Amniotic stem cell (primary cell): ENCODE results near the gene CELF6.

Experiments
- DNase-seq: peaks from one replicate; lab custom pipeline; 2025; lab: John Stamatoyannopoulos, UW

Gene CELF6

DNA sequence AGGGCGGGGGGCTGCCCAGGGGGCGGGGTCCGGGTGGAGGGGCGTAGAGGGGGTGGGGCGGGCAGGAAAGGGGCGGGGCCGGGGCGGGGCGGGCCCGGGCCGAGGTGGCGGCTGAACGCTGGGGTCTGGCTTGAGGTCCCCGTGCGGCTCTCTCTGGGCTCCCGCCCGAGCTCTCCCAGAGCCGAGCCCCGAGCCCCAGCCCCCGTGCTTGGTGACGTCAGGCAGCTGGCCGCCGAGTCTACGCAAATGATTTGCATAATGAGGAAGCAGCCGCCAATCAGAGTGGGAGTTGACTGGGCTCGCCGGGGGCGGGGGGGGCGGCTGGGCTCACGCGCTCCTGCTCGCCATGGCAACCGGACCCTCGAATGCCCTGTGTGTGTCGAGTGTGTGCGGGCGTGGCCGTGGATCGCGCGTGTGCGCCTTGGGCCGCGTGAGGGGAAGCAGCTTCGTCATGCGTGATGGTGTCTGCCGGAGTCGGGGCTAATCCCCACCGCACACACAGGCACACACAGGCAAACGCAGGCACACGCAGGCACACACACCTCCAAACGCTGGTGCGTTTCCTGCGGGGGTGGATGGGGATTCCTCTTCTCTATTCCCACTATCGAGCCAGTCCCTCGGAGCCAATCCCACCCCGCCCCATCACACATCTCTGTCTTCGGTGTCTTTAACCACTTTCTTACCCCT lies at the start of gene CELF6:
Gene CELF6 (minus strand): TSS at position 173 of the 687 bp plus-strand sequence. CDS start 283 bp downstream, outside the sequence.
- DNase-seq = peak; percentile 20

DNA sequence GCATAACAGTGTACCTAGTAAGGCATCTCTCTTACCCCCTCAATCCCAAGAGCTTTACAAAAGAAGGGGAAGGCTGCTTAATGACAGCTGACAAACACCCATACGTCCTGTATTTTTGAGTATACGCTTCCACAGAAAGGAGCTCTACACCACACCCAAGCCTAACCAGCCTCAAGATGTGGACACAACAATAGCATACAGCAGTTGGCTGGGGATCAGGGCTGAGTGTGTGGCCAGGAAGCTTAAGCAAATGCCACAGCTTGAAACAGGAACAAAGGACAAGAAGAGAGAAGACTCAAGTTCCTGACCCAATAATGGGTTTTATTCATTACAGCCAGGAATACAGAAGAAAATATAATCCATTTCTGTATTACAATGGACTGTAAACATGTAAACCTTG lies 48.9 kb upstream of the CELF6 start:
- no peak for DNase-seq

DNA sequence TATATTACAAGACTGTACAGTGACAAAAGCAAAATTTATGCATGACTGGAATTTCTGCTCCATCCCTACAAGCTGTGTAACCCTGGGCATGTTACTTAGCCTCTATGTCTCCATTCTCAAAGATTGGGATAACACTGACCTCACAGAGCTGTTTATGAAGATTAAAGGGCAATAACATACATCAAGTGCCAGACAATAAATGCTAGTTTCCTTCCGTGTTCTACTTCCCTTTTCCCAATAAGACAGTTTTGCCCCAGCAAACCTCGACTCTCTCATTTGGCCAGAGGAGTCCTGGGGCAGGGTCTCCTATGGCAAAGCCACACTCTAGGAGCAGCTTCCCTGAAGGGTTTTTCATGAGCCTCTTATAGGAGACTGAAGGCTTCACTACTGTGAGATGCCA lies 48.4 kb upstream of the CELF6 start:
- no peak for DNase-seq

- DNase-seq = no peak
Measured at GRCh38 chr15:72365844-72366243, 45.9 kb upstream of the CELF6 start.

- no peak for DNase-seq
Measured at GRCh38 chr15:72361176-72361575, 41.2 kb upstream of the CELF6 start.

GRCh38 chr15:72358650-72359171 lies 38.8 kb upstream of the CELF6 start:
- DNase-seq = peak; percentile 45

DNA sequence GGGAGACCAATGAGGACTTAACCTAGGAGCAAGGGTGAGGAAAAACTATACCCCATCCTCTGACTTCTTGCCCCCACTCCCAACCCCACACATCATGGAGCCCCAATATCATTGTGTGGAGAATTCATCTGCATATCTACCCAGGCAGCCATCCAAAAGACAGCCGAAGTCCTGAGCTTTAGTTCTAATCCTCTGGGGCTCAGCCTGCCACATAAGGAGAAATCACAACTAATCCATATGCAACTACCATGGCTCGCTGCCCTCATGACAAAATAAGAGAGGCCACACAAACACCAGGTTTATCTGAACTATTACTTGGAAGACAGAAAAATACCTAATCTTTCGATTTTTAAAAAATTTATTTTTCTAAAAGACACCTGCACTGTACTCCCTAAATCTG lies 38.2 kb upstream of the CELF6 start:
- no peak for DNase-seq

GRCh38 chr15:72354496-72354895 lies 34.5 kb upstream of the CELF6 start:
- no peak for DNase-seq

GRCh38 chr15:72353266-72353665 lies 33.3 kb upstream of the CELF6 start:
- no peak for DNase-seq

DNA sequence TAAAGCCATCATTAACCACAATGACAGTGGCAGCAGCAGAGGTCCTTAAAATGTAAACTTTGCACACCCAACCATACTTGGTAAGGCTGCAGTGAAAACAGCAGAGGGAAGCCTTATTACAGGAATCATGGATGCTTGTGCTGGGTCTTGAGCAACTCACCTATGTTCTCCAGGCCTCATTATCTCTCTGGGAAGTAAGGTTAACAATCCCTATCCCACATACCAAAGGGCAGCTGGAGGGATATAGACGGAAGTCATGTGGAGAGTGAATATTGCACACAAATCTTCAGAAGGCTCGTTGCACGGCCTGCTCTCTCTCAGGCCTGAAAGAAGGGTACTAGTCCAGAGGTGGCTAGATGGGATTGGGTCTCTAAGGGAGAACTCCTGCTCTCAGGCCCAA lies 25.8 kb upstream of the CELF6 start:
- DNase-seq = no peak

GRCh38 chr15:72345280-72345679 lies 25.3 kb upstream of the CELF6 start:
- no peak for DNase-seq

- no peak for DNase-seq
Measured at GRCh38 chr15:72344602-72345001, 24.6 kb upstream of the CELF6 start.

DNA sequence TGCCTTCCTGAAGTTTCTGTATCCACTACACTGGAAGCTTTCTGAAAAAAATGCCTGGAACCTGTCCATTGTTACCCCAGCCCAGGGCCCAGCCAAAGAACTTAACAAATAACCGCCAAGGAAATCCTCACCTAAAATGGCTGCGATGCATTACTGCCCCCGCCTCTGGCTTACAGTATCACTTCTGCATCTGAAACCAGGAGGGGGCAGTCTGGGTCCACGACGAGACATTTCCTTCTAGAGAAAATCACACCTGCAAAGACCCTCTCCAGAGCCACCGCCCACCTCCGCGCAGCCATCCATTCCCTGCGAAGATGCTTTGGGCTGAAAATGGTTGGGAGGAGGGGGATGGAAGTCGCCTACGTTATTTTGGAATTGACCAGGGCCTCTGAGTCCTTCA lies 22.4 kb upstream of the CELF6 start:
- DNase-seq = no peak

DNA sequence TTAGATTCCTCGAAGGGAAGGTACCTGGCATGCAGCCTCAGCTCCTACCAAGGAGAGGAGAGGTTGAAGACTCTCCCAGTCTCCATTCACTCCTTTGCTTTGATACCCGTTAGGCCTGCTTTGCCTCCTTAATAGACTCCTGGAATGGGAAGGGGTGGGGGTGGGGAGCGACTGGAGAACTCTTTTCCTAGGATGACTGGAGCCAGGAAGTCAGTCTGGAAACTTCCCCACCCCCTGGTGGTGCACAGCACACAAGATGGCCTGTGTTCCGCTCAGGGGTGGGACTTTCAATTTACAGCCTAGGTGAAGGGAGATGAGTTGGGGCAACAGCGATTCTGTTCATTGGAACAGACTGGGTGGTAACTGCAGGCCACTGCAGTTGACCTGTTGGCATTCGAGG lies 21.4 kb upstream of the CELF6 start:
- no peak for DNase-seq

GRCh38 chr15:72340366-72340765 lies 20.4 kb upstream of the CELF6 start:
- no peak for DNase-seq

DNA sequence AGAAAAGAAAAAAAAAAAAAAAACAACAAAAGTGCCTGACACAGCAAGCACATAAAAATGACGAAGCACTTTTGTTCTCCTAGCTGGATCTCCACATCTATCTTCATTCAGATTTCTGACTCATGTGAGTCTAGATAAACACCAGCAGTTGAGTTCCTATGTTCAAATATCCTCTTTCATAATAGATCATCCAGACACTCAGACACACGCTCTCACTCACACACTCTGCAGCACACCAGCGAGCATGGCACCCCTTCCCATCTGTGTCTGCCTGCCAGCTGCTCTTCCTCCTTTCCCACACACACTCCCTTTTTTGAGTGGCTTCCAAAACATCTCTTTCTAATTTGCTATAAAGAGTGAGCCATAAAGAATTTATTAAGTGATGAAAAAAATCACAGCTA lies 19.8 kb upstream of the CELF6 start:
- peak; percentile 28 for DNase-seq

- no peak for DNase-seq
Measured at GRCh38 chr15:72338617-72339321, 18.8 kb upstream of the CELF6 start.

- no peak for DNase-seq
Measured at GRCh38 chr15:72338148-72338547, 18.2 kb upstream of the CELF6 start.

GRCh38 chr15:72334842-72335241 lies 14.9 kb upstream of the CELF6 start:
- DNase-seq = no peak

GRCh38 chr15:72331021-72331420 lies 11.1 kb upstream of the CELF6 start:
- no peak for DNase-seq

- DNase-seq = no peak
Measured at GRCh38 chr15:72323752-72324151, 3.8 kb upstream of the CELF6 start.

GRCh38 chr15:72319360-72319984 lies 485 bp downstream of the CELF6 start:
- no peak for DNase-seq

GRCh38 chr15:72318408-72318942 lies 1.5 kb downstream of the CELF6 start:
- no peak for DNase-seq
